CD14-positive monocyte (primary cell): Measurements from ENCODE around the gene CACNA1D. TPM values are rescaled to one million over a fixed set of nuclear protein-coding genes. Genes with fewer than 3 reads are reported as not detected.

Experiments used
- DNase-seq, 3 donors: peaks; one replicate each; pipeline ENCODE4 v3.0.0-alpha.2; 2011 to 2022
- H2AFZ ChIP-seq: 2 replicates; pipeline ENCODE4 v1.6.0; 2012; ENCODE audit warnings: mild to moderate bottlenecking, low read depth, low read length, inconsistent platforms; ENCODE audit not compliant: insufficient read depth, poor library complexity, severe bottlenecking
- H3K27ac ChIP-seq, 2 donors: 1 replicate in 1 of 2; 2 replicates in 1 of 2; pipeline ENCODE4 v1.5.1; 2012 to 2013; ENCODE audit warnings: low read length in 2 of 2, control low read depth in 1 of 2, inconsistent platforms in 1 of 2, low read depth in 1 of 2, mild to moderate bottlenecking in 1 of 2
- H3K27me3 ChIP-seq, 2 donors: one replicate each; pipeline versions ENCODE4 v1.6.0 to v1.6.1; 2011 to 2013; ENCODE audit warnings: low read length in 2 of 2; ENCODE audit not compliant: control insufficient read depth in 2 of 2, insufficient read depth in 2 of 2
- H3K36me3 ChIP-seq, 2 donors: replicated peaks in 1 of 2; 1 replicate in 1 of 2; 2 replicates in 1 of 2; pipeline versions ENCODE4 v1.5.1 to v1.6.1; 2012 to 2013; ENCODE audit warnings: low read length in 2 of 2, control low read depth in 1 of 2, inconsistent platforms in 1 of 2, mild to moderate bottlenecking in 1 of 2; ENCODE audit not compliant: insufficient read depth in 2 of 2, control insufficient read depth in 1 of 2
- H3K4me1 ChIP-seq, 2 donors: 1 replicate in 1 of 2; 2 replicates in 1 of 2; pipeline versions ENCODE4 v1.5.1 to v1.6.1; 2012 to 2013; ENCODE audit warnings: low read length in 2 of 2, control low read depth in 1 of 2, inconsistent platforms in 1 of 2, mild to moderate bottlenecking in 1 of 2, moderate library complexity in 1 of 2; ENCODE audit not compliant: insufficient read depth in 2 of 2, control insufficient read depth in 1 of 2
- H3K4me2 ChIP-seq: replicated peaks from 2 replicates; pipeline ENCODE3; 2012; ENCODE audit warnings: low read length, moderate library complexity, mild to moderate bottlenecking; ENCODE audit not compliant: poor library complexity, severe bottlenecking; ENCODE audit errors: extremely low read depth
- H3K4me3 ChIP-seq, 3 experiments: fragments of 200-600 bp in 1 of 3; sonication (generic) in 1 of 3; replicated peaks in 1 of 3; 1 replicate in 2 of 3; 2 replicates in 1 of 3; pipeline ENCODE4 v1.5.1; 2011 to 2013; ENCODE audit warnings: low read length in 3 of 3, mild to moderate bottlenecking in 3 of 3, control low read depth in 2 of 3, low read depth in 2 of 3, inconsistent platforms in 1 of 3, moderate library complexity in 1 of 3
- H3K79me2 ChIP-seq: 2 replicates; pipeline ENCODE4 v1.6.0; 2012; ENCODE audit warnings: mild to moderate bottlenecking, control low read depth, inconsistent platforms, low read length, moderate library complexity; ENCODE audit not compliant: insufficient read depth
- H3K9ac ChIP-seq: 2 replicates; pipeline ENCODE4 v1.6.0; 2017; ENCODE audit warnings: low read length, mild to moderate bottlenecking; ENCODE audit not compliant: insufficient read depth, poor library complexity, severe bottlenecking
- H3K9me3 ChIP-seq, 2 donors: replicated peaks in 1 of 2; 1 replicate in 1 of 2; 2 replicates in 1 of 2; pipeline versions ENCODE4 v1.5.1 to v1.6.1; 2012 to 2013; ENCODE audit warnings: low read length in 2 of 2, control low read depth in 1 of 2; ENCODE audit not compliant: control insufficient read depth in 1 of 2, insufficient read depth in 1 of 2
- H4K20me1 ChIP-seq: 2 replicates; pipeline ENCODE4 v1.6.0; 2012; ENCODE audit warnings: mild to moderate bottlenecking, low read length, control low read depth, moderate library complexity; ENCODE audit not compliant: insufficient read depth
- H3K27ac Mint-ChIP-seq, 7 donors: one replicate each; pipeline ENCODE4 v1.8.0; 2020; ENCODE audit warnings: mild to moderate bottlenecking in 7 of 7, mixed read lengths in 7 of 7, moderate library complexity in 6 of 7, inconsistent platforms in 2 of 7
- H3K27me3 Mint-ChIP-seq, 3 donors: one replicate each; pipeline ENCODE4 v1.8.0; 2021 to 2022; ENCODE audit warnings: low read depth in 3 of 3, mild to moderate bottlenecking in 3 of 3, mixed read lengths in 3 of 3, moderate library complexity in 3 of 3, inconsistent platforms in 1 of 3
- H3K36me3 Mint-ChIP-seq, 2 donors: one replicate each; pipeline ENCODE4 v1.8.0; 2020; ENCODE audit warnings: mixed read lengths in 2 of 2, inconsistent platforms in 1 of 2, mild to moderate bottlenecking in 1 of 2
- H3K4me1 Mint-ChIP-seq: one replicate; pipeline ENCODE4 v1.8.0; 2020; ENCODE audit warnings: mild to moderate bottlenecking, mixed read lengths
- H3K4me3 Mint-ChIP-seq, 2 donors: one replicate each; pipeline ENCODE4 v1.8.0; 2020; ENCODE audit warnings: mild to moderate bottlenecking in 2 of 2, mixed read lengths in 2 of 2, moderate library complexity in 1 of 2
- H3K9me3 Mint-ChIP-seq, 7 donors: one replicate each; pipeline ENCODE4 v1.8.0; 2020 to 2022; ENCODE audit warnings: mixed read lengths in 7 of 7, mild to moderate bottlenecking in 6 of 7, moderate library complexity in 6 of 7, inconsistent platforms in 2 of 7
- CTCF ChIP-seq: fragments of 200-600 bp; IDR thresholded peaks from one replicate; pipeline ENCODE4 v1.8.0; 2022; ENCODE audit warnings: antibody characterized with exemption, mild to moderate bottlenecking
- WGBS: methylation state at CpG from one replicate; pipeline ENCODE4 v1.1.5; 2013; ENCODE audit warnings: missing lambda C conversion rate; ENCODE audit not compliant: insufficient coverage; 5-methylcytosine and 5-hydroxymethylcytosine counted together
- intact Hi-C, 2 donors: fragments of 100-400 bp; cut with micrococcal nuclease; formaldehyde crosslinking; loops; one replicate each; pipeline versions ENCODE4 v1.15.0 to v1.15.1; 2023
- polyA plus RNA-seq, 3 donors: library from polyadenylated mRNA; depleted of rRNA in 1 of 3; unstranded in 2 of 3; stranded (reverse) in 1 of 3; fragments of 300-500 nt in 2 of 3; fragments of >200 nt in 1 of 3; fragmentation: Illumina TruSeq in 2 of 3; gene quantifications; 1 replicate in 2 of 3; 2 replicates in 1 of 3; pipeline ENCODE4 v1.2.3, GENCODE V29; 2012 to 2021

The CACNA1D gene
- polyA plus RNA-seq, 3 donors = 0.29 to 1.2 (median 0.98) TPM

- Histone ChIP-seq H3K4me2 (no peak overlapping the region), H2AFZ (no peak overlapping the region), H3K79me2 (no peaks in the 10 kb centered on the region), H3K9ac (no peak overlapping the region), H3K4me3 (no peak overlapping the region), H3K4me1 (no peaks in the 10 kb centered on the region), H3K27ac (no peak overlapping the region), H4K20me1 (no peaks in the 10 kb centered on the region), H3K27me3 (peaks cover 0 to 8% of the 10 kb centered on the region in 2 donors), H3K9me3 (no peaks in the 10 kb centered on the region), H3K36me3 (no peaks in the 10 kb centered on the region)
- no peaks in the 10 kb centered on the region for H3K36me3 Mint-ChIP-seq
- DNase-seq = no peak
- H3K4me1 Mint-ChIP-seq = no peaks in the 10 kb centered on the region
- intact Hi-C loops = no loop called here
- WGBS = 100% methylated on average over 2 of the region's 3 CpGs
- peaks cover 0 to 6% (median 0%) of the 10 kb centered on the region in 7 donors for H3K9me3 Mint-ChIP-seq
- peaks cover 3 to 19% (median 11%) of the 10 kb centered on the region in 3 donors for H3K27me3 Mint-ChIP-seq
- H3K4me3 Mint-ChIP-seq = no peak overlapping the region
- no peak overlapping the region for H3K27ac Mint-ChIP-seq
- TF ChIP-seq CTCF = no peak
Measured at GRCh38 chr3:53544357-53544756, 49.9 kb downstream of the CACNA1D start.

- no peak overlapping the region for H3K27ac Mint-ChIP-seq
- Histone ChIP-seq H3K4me1 (no peaks in the 10 kb centered on the region), H2AFZ (no peak overlapping the region), H3K9me3 (no peaks in the 10 kb centered on the region), H3K4me2 (no peak overlapping the region), H3K27ac (no peak overlapping the region), H3K36me3 (no peaks in the 10 kb centered on the region), H3K4me3 (no peak overlapping the region), H3K9ac (no peak overlapping the region), H3K27me3 (peaks cover 0 to 8% of the 10 kb centered on the region in 2 donors), H3K79me2 (no peaks in the 10 kb centered on the region), H4K20me1 (no peaks in the 10 kb centered on the region)
- peaks cover 0 to 4% (median 0%) of the 10 kb centered on the region in 7 donors for H3K9me3 Mint-ChIP-seq
- H3K27me3 Mint-ChIP-seq = peaks cover 8 to 12% (median 9%) of the 10 kb centered on the region in 3 donors
- intact Hi-C loops = no loop called here
- no peaks in the 10 kb centered on the region for H3K36me3 Mint-ChIP-seq
- DNase-seq = no peak
- WGBS = 100% methylated on average over 3 of the region's 10 CpGs
- TF ChIP-seq CTCF = no peak
- H3K4me3 Mint-ChIP-seq = no peak overlapping the region
- H3K4me1 Mint-ChIP-seq = no peaks in the 10 kb centered on the region
Measured at GRCh38 chr3:53545310-53545995, 51.0 kb downstream of the CACNA1D start.
